ENCODE measurements around the gene ELFN2. TPM values are rescaled to one million over a fixed set of nuclear protein-coding genes. Genes with fewer than 3 reads are reported as not detected.
"Not testable (repeated sequence)": the region's sequence is repeated elsewhere in the genome, so short reads cannot be mapped to it uniquely, and the experiment has no call there.

The ELFN2 gene
- total and polyA plus RNA-seq, 4 donors: 0.62 to 6.8 (median 1.6) TPM

DNA sequence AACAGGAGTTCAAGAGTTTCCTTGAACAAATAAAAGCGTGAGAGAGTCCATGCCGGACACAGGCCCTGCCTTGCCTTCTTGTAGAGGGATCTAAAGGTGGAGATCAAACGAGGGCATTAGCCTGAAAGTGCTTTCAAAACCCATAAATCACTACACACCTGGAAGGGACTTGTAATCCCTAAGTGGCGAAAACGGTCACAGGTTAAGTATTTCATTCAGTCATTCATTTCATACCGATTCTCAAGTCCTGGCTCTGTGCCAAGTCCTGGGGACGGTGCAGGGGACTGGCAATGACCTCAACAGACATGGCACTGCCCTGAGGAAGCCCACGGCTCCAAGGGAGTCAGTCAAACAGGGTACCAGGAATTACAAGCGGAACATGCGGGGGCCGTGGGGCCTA, 26.6 kb downstream of the ELFN2 start:
- ATAC-seq (ENCODE audit: insufficient read depth, low FRiP score) (no peak), DNase-seq (peak in 2 of 3 donors; percentile 18 to 41)
- Histone ChIP-seq H3K36me3 (ENCODE audit: control insufficient read depth in 4 of 4, insufficient read depth in 4 of 4, low read length in 4 of 4) (no peaks in the 10 kb centered on the region), H3K4me3 (no peak overlapping the region), H3K27ac (ENCODE audit: low read depth in 1 of 2, low read length in 1 of 2) (no peak overlapping the region), H3K9me3 (ENCODE audit: control insufficient read depth in 4 of 4, insufficient read depth in 3 of 4, low read length in 3 of 4) (no peaks in the 10 kb centered on the region), H3K27me3 (ENCODE audit: control insufficient read depth in 3 of 3, insufficient read depth in 3 of 3, low read length in 2 of 3) (no peaks in the 10 kb centered on the region), H3K4me1 (ENCODE audit: control insufficient read depth in 5 of 5, insufficient read depth in 5 of 5, low read length in 5 of 5) (peaks cover 0 to 28% (median 6%) of the 10 kb centered on the region in 5 donors), H3K9ac (ENCODE audit: insufficient read depth in 1 of 2, low read length in 2 of 2) (no peak overlapping the region)
- WGBS, 2 donors: 63 to 74% methylated on average over 11 of the region's 11 CpGs
- TF ChIP-seq, protein P1, sequence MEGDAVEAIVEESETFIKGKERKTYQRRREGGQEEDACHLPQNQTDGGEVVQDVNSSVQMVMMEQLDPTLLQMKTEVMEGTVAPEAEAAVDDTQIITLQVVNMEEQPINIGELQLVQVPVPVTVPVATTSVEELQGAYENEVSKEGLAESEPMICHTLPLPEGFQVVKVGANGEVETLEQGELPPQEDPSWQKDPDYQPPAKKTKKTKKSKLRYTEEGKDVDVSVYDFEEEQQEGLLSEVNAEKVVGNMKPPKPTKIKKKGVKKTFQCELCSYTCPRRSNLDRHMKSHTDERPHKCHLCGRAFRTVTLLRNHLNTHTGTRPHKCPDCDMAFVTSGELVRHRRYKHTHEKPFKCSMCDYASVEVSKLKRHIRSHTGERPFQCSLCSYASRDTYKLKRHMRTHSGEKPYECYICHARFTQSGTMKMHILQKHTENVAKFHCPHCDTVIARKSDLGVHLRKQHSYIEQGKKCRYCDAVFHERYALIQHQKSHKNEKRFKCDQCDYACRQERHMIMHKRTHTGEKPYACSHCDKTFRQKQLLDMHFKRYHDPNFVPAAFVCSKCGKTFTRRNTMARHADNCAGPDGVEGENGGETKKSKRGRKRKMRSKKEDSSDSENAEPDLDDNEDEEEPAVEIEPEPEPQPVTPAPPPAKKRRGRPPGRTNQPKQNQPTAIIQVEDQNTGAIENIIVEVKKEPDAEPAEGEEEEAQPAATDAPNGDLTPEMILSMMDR (IDR thresholded peaks at IDR 0.05; ENCODE audit: control extremely low read depth, extremely low read depth): no peak

DNA sequence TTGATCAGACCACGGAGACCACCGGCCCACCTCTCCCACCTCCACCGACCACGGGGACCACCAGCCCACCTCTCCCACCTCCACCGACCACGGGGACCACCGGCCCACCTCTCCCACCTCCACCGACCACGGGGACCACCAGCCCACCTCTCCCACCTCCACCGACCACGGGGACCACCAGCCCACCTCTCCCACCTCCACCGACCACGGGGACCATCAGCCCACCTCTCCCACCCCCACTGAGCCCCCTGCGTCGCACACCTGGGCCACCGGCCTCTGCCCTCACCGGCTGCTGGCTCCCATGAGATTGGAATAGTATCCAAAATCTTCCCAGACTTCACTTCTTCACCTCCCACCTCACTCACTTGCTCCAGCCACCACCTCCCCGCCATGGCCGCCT, 27.8 kb downstream of the ELFN2 start:
- peaks cover 0 to 28% (median 6%) of the 10 kb centered on the region in 5 donors for H3K4me1 ChIP-seq (ENCODE audit: control insufficient read depth in 5 of 5, insufficient read depth in 5 of 5, low read length in 5 of 5)
- H3K4me3 ChIP-seq; H3K27ac ChIP-seq (ENCODE audit: low read depth in 1 of 2, low read length in 1 of 2); H3K27me3 ChIP-seq (ENCODE audit: control insufficient read depth in 3 of 3, insufficient read depth in 3 of 3, low read length in 2 of 3); H3K9ac ChIP-seq (ENCODE audit: insufficient read depth in 1 of 2, low read length in 2 of 2); H3K9me3 ChIP-seq (ENCODE audit: control insufficient read depth in 4 of 4, insufficient read depth in 3 of 4, low read length in 3 of 4); ATAC-seq (ENCODE audit: insufficient read depth, low FRiP score); H3K36me3 ChIP-seq (ENCODE audit: control insufficient read depth in 4 of 4, insufficient read depth in 4 of 4, low read length in 4 of 4); DNase-seq: not testable (repeated sequence)
- 83 to 95% methylated on average over 17 of the region's 19 CpGs for WGBS, 2 donors

DNA sequence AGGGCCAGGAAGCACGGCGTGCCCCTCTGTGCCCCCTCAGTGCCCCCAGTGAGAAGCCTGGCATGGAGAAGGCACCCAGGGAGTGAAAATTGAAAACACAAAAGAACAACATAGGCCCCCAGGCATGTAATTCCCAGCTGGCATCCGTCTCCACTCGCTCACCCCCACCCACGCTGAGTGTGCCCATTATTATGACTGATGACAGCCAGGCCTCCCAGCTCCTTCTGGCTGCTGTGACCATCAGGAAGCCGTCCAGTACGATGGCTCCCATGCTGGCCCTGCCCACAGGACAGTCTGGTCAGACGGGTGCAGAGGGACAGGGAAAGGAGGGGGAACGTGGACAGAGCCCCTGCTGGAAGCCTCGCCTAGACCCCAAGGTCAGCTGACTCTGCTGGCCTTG, 30.1 kb downstream of the ELFN2 start:
- 65 to 89% methylated on average over 9 to 10 of the region's 10 CpGs for WGBS, 2 donors
- DNase-seq (peak; percentile 39 to 63 (median 47)), ATAC-seq (ENCODE audit: insufficient read depth, low FRiP score) (no peak)
- Histone ChIP-seq H3K36me3 (ENCODE audit: control insufficient read depth in 4 of 4, insufficient read depth in 4 of 4, low read length in 4 of 4) (no peaks in the 10 kb centered on the region), H3K27ac (ENCODE audit: low read depth in 1 of 2, low read length in 1 of 2) (no peak overlapping the region), H3K9me3 (ENCODE audit: control insufficient read depth in 4 of 4, insufficient read depth in 3 of 4, low read length in 3 of 4) (no peaks in the 10 kb centered on the region), H3K4me3 (no peak overlapping the region), H3K4me1 (ENCODE audit: control insufficient read depth in 5 of 5, insufficient read depth in 5 of 5, low read length in 5 of 5) (peaks cover 0 to 28% (median 6%) of the 10 kb centered on the region in 5 donors), H3K27me3 (ENCODE audit: control insufficient read depth in 3 of 3, insufficient read depth in 3 of 3, low read length in 2 of 3) (no peaks in the 10 kb centered on the region), H3K9ac (ENCODE audit: insufficient read depth in 1 of 2, low read length in 2 of 2) (no peak overlapping the region)
- TF ChIP-seq, protein P1 (IDR thresholded peaks at IDR 0.05; ENCODE audit: control extremely low read depth, extremely low read depth): no peak

DNA sequence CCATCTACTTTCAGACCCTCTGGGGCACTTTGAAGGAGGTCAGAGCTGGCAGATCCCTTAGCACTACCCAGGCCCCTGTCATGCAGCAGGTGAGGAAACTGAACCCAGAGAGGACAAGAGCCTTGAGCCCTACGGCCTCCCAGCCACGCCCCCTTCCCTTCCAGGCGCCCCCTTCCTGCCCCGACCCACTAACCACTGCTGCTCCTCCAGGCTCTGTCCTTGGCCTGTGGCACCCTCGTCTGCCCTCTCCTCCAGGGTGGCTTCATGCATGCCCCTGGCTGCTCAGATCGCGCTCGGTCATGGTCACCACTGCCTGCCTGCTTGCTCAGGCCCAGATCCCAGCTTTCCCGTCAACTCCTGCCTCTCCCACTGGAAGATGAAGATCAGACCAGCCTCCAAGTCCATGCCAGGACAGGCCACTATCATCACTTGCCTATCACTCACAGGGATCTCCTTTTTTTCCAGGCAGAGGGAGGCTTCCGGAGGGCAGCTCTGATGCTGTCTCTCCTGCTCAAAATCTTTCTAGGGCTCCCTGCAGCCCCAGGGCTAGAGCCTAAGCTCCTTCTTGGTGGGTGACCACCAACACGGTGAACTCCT, 30.7 kb downstream of the ELFN2 start:
- Histone ChIP-seq H3K27ac (ENCODE audit: low read depth in 1 of 2, low read length in 1 of 2) (no peak overlapping the region), H3K9ac (ENCODE audit: insufficient read depth in 1 of 2, low read length in 2 of 2) (no peak overlapping the region), H3K4me1 (ENCODE audit: control insufficient read depth in 5 of 5, insufficient read depth in 5 of 5, low read length in 5 of 5) (peaks cover 0 to 23% (median 6%) of the 10 kb centered on the region in 5 donors), H3K9me3 (ENCODE audit: control insufficient read depth in 4 of 4, insufficient read depth in 3 of 4, low read length in 3 of 4) (no peaks in the 10 kb centered on the region), H3K36me3 (ENCODE audit: control insufficient read depth in 4 of 4, insufficient read depth in 4 of 4, low read length in 4 of 4) (no peaks in the 10 kb centered on the region), H3K27me3 (ENCODE audit: control insufficient read depth in 3 of 3, insufficient read depth in 3 of 3, low read length in 2 of 3) (no peaks in the 10 kb centered on the region), H3K4me3 (no peak overlapping the region)
- WGBS, 2 donors: 70 to 77% methylated on average over 11 of the region's 11 CpGs
- TF ChIP-seq, protein P1 (IDR thresholded peaks at IDR 0.05; ENCODE audit: control extremely low read depth, extremely low read depth): no peak
- ATAC-seq (ENCODE audit: insufficient read depth, low FRiP score) (no peak), DNase-seq (no peak)
